Natural killer cell (primary cell): Measurements from ENCODE around the gene THSD4. TPM values are rescaled to one million over a fixed set of nuclear protein-coding genes. Genes with fewer than 3 reads are reported as not detected.

Experiments
- ATAC-seq, 3 donors: fragments of 150-1000 bp in 2 of 3; fragments of 200-7000 bp in 1 of 3; cut with Tn5 transposase; 1 replicate in 1 of 3; 2 replicates in 2 of 3; pipeline ENCODE4 v1.10.0; 2021; ENCODE audit warnings: mild to moderate bottlenecking in 2 of 3, moderate library complexity in 2 of 3
- DNase-seq, 2 donors: peaks; one replicate each; pipeline versions ENCODE4 v3.0.0 to v3.0.0-alpha.2; 2013 to 2021; ENCODE audit warnings: mixed read lengths in 1 of 2
- H3K27ac ChIP-seq: one replicate; pipeline ENCODE4 v1.5.1; 2013; ENCODE audit warnings: mild to moderate bottlenecking, low read length
- H3K27me3 ChIP-seq: one replicate; pipeline ENCODE4 v1.6.1; 2013; ENCODE audit warnings: low read length; ENCODE audit not compliant: control insufficient read depth, insufficient read depth
- H3K36me3 ChIP-seq: one replicate; pipeline ENCODE4 v1.6.1; 2013; ENCODE audit warnings: low read length; ENCODE audit not compliant: control insufficient read depth, insufficient read depth
- H3K4me1 ChIP-seq: one replicate; pipeline ENCODE4 v1.6.1; 2013; ENCODE audit warnings: low read length; ENCODE audit not compliant: control insufficient read depth, insufficient read depth
- H3K4me3 ChIP-seq: one replicate; pipeline ENCODE4 v1.5.1; 2013; ENCODE audit warnings: low read length
- H3K9me3 ChIP-seq: one replicate; pipeline ENCODE4 v1.6.1; 2013; ENCODE audit warnings: low read length; ENCODE audit not compliant: control insufficient read depth, insufficient read depth
- H3K27ac Mint-ChIP-seq, 2 donors: one replicate each; pipeline ENCODE4 v1.8.0; 2022; ENCODE audit warnings: mild to moderate bottlenecking in 2 of 2, mixed read lengths in 2 of 2, moderate library complexity in 1 of 2
- H3K27me3 Mint-ChIP-seq, 2 donors: one replicate each; pipeline ENCODE4 v1.8.0; 2022; ENCODE audit warnings: low read depth in 2 of 2, mixed read lengths in 2 of 2
- H3K36me3 Mint-ChIP-seq: one replicate; pipeline ENCODE4 v1.8.0; 2022; ENCODE audit warnings: mixed read lengths
- H3K4me1 Mint-ChIP-seq, 2 donors: one replicate each; pipeline ENCODE4 v1.8.0; 2022; ENCODE audit warnings: mixed read lengths in 2 of 2
- H3K4me3 Mint-ChIP-seq: one replicate; pipeline ENCODE4 v1.8.0; 2022; ENCODE audit warnings: mild to moderate bottlenecking, moderate library complexity, mixed read lengths
- H3K9me3 Mint-ChIP-seq, 2 donors: one replicate each; pipeline ENCODE4 v1.8.0; 2022; ENCODE audit warnings: mixed read lengths in 2 of 2
- WGBS: methylation state at CpG from one replicate; pipeline ENCODE4 v1.1.7; 2013; ENCODE audit warnings: missing lambda C conversion rate; ENCODE audit not compliant: insufficient coverage; 5-methylcytosine and 5-hydroxymethylcytosine counted together
- intact Hi-C: fragments of 100-400 bp; cut with micrococcal nuclease; formaldehyde crosslinking; loops from one replicate; pipeline ENCODE4 v1.14.2; 2022
- total RNA-seq, 4 donors: library from RNA; stranded (reverse); fragments of 120-200 nt in 1 of 4; gene quantifications; one replicate each; pipeline versions ENCODE4 v1.2.3 to v1.2.4, GENCODE V29; 2013 to 2022
- TF ChIP-seq, protein P1 (sequence below): fragments of 200-600 bp; IDR thresholded peaks from one replicate; pipeline ENCODE4 v1.8.0; 2022; ENCODE audit warnings: antibody characterized with exemption

The THSD4 gene
- total RNA-seq, 3 donors from 2014 or later (not counting 1 experiment from before 2014, with no cell fraction given): not detected

- Mint-ChIP-seq H3K4me1 (no peaks in the 10 kb centered on the region), H3K36me3 (no peaks in the 10 kb centered on the region), H3K27me3 (peaks cover 7 to 34% of the 10 kb centered on the region in 2 donors), H3K9me3 (no peaks in the 10 kb centered on the region), H3K27ac (no peak overlapping the region), H3K4me3 (no peak overlapping the region)
- intact Hi-C loops: no loop called here
- no peak for DNase-seq
- no peak overlapping the region for H3K4me3 ChIP-seq
- H3K9me3 ChIP-seq: no peaks in the 10 kb centered on the region
- no peak overlapping the region for H3K27ac ChIP-seq
- 100% methylated on average over 1 of the region's 5 CpGs for WGBS
- no peaks in the 10 kb centered on the region for H3K36me3 ChIP-seq
- no peaks in the 10 kb centered on the region for H3K4me1 ChIP-seq
- no peaks in the 10 kb centered on the region for H3K27me3 ChIP-seq
- TF ChIP-seq, protein P1, sequence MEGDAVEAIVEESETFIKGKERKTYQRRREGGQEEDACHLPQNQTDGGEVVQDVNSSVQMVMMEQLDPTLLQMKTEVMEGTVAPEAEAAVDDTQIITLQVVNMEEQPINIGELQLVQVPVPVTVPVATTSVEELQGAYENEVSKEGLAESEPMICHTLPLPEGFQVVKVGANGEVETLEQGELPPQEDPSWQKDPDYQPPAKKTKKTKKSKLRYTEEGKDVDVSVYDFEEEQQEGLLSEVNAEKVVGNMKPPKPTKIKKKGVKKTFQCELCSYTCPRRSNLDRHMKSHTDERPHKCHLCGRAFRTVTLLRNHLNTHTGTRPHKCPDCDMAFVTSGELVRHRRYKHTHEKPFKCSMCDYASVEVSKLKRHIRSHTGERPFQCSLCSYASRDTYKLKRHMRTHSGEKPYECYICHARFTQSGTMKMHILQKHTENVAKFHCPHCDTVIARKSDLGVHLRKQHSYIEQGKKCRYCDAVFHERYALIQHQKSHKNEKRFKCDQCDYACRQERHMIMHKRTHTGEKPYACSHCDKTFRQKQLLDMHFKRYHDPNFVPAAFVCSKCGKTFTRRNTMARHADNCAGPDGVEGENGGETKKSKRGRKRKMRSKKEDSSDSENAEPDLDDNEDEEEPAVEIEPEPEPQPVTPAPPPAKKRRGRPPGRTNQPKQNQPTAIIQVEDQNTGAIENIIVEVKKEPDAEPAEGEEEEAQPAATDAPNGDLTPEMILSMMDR: no peak
- no peak for ATAC-seq
Measured at GRCh38 chr15:71575474-71576045, 460.3 kb downstream of the THSD4 start.

- WGBS: 64% methylated on average over 2 of the region's 2 CpGs
- intact Hi-C loops: no loop called here
- H3K9me3 Mint-ChIP-seq: no peaks in the 10 kb centered on the region
Measured at GRCh38 chr15:71577071-71577470, 461.8 kb downstream of the THSD4 start.

DNA sequence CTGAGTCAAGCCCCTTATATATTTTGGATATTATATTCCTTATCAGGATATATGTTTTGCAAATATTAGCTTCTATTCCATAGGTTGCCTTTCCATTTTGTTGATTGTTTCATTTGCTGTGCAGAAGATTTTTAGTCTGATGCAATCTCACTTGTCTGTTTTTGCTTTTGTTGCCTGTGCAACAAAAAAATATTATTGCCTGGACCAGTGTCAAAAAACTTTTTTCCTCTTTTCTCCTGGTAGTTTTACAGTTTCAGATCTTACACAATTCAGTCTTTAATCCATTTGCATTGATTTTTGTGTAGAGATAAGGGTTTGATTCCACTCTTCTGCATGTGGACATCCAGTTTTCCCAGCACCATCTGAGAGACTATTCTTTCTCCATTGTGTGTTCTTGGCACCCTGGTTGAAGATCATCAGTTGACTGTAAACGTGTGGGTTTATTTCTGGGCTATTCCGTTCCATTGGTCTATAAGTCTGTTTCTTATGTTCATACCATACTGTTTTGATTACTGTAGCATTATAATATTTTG, 466.2 kb downstream of the THSD4 start:
- H3K36me3 Mint-ChIP-seq: no peaks in the 10 kb centered on the region
- Histone ChIP-seq H3K27ac (no peak overlapping the region), H3K4me3 (no peak overlapping the region), H3K4me1 (no peaks in the 10 kb centered on the region), H3K27me3 (peaks cover 2% of the 10 kb centered on the region), H3K36me3 (no peaks in the 10 kb centered on the region), H3K9me3 (peaks cover 3% of the 10 kb centered on the region)
- H3K27ac Mint-ChIP-seq: no peak overlapping the region
- WGBS: 63% methylated on average over 1 of the region's 2 CpGs
- peaks cover 0 to 5% of the 10 kb centered on the region in 2 donors for H3K9me3 Mint-ChIP-seq
- H3K27me3 Mint-ChIP-seq: peaks cover 11 to 43% of the 10 kb centered on the region in 2 donors
- TF ChIP-seq, protein P1: no peak
- ATAC-seq: no peak
- no peaks in the 10 kb centered on the region for H3K4me1 Mint-ChIP-seq
- no peak for DNase-seq
- intact Hi-C loops: no loop called here
- H3K4me3 Mint-ChIP-seq: no peak overlapping the region

More at GRCh38 chr15:71577071-71577470, 461.8 kb downstream of the THSD4 start:
- Histone ChIP-seq H3K4me3 (no peak overlapping the region), H3K27ac (no peak overlapping the region), H3K4me1 (no peaks in the 10 kb centered on the region), H3K36me3 (no peaks in the 10 kb centered on the region), H3K9me3 (no peaks in the 10 kb centered on the region), H3K27me3 (no peaks in the 10 kb centered on the region)
- no peaks in the 10 kb centered on the region for H3K36me3 Mint-ChIP-seq
- DNase-seq (no peak), ATAC-seq (no peak)
- no peaks in the 10 kb centered on the region for H3K4me1 Mint-ChIP-seq
- TF ChIP-seq, protein P1: no peak
- H3K4me3 Mint-ChIP-seq: no peak overlapping the region
- no peak overlapping the region for H3K27ac Mint-ChIP-seq
- peaks cover 7 to 49% of the 10 kb centered on the region in 2 donors for H3K27me3 Mint-ChIP-seq

- Histone ChIP-seq H3K4me3 (no peak overlapping the region), H3K27ac (no peak overlapping the region), H3K4me1 (no peaks in the 10 kb centered on the region), H3K9me3 (peaks cover 3% of the 10 kb centered on the region), H3K27me3 (peaks cover 2% of the 10 kb centered on the region), H3K36me3 (no peaks in the 10 kb centered on the region)
- H3K27ac Mint-ChIP-seq: no peak overlapping the region
- H3K9me3 Mint-ChIP-seq: peaks cover 0 to 5% of the 10 kb centered on the region in 2 donors
- TF ChIP-seq, protein P1: no peak
- intact Hi-C loops: no loop called here
- DNase-seq: no peak
- H3K27me3 Mint-ChIP-seq: peaks cover 14 to 32% of the 10 kb centered on the region in 2 donors
- no peak for ATAC-seq
- WGBS: 50% methylated on average over 2 of the region's 2 CpGs
- H3K36me3 Mint-ChIP-seq: no peaks in the 10 kb centered on the region
- H3K4me1 Mint-ChIP-seq: no peaks in the 10 kb centered on the region
- no peak overlapping the region for H3K4me3 Mint-ChIP-seq
Measured at GRCh38 chr15:71585159-71585558, 469.9 kb downstream of the THSD4 start.
